ENCODE measurements around the gene UBTF. TPM values are rescaled to one million over a fixed set of nuclear protein-coding genes. Genes with fewer than 3 reads are reported as not detected.

The UBTF gene
- total RNA-seq, 1 donor = 49.6 TPM

- peaks cover 11% of the 10 kb centered on the region for H3K79me2 ChIP-seq (ENCODE audit: insufficient read depth, low read length)
- peak; percentile 80 for DNase-seq (ENCODE audit: insufficient read length, low spot score, missing footprints)
- H3K4me3 ChIP-seq (ENCODE audit: insufficient read depth, low read length) = no peak overlapping the region
- no peak overlapping the region for H3K4me2 ChIP-seq (ENCODE audit: insufficient read depth, low read length)
- no peak for TF ChIP-seq CTCF (IDR thresholded peaks at IDR 0.05; ENCODE audit: extremely low read depth, low read depth, low read length)
- H2AFZ ChIP-seq (ENCODE audit: low read length) = no peak overlapping the region
- no peaks in the 10 kb centered on the region for H3K27me3 ChIP-seq (ENCODE audit: insufficient read depth, low read length)
- peaks cover 32% of the 10 kb centered on the region for H4K20me1 ChIP-seq (ENCODE audit: insufficient read depth, low read length)
- peaks cover 11% of the 10 kb centered on the region for H3K4me1 ChIP-seq (ENCODE audit: insufficient read depth, low read length)
- H3K9me3 ChIP-seq (ENCODE audit: low read depth, low read length) = no peaks in the 10 kb centered on the region
- H3K36me3 ChIP-seq (ENCODE audit: insufficient read depth, low read length) = peaks cover 80% of the 10 kb centered on the region
- H3K27ac ChIP-seq (ENCODE audit: low read depth, low read length) = no peak overlapping the region
These were observed 7.9 kb downstream of the UBTF start for GRCh38 chr17:44211281-44212265.

- H3K4me3 ChIP-seq (ENCODE audit: insufficient read depth, low read length) = no peak overlapping the region
- H3K79me2 ChIP-seq (ENCODE audit: insufficient read depth, low read length) = peaks cover 1% of the 10 kb centered on the region
- H3K27me3 ChIP-seq (ENCODE audit: insufficient read depth, low read length) = no peaks in the 10 kb centered on the region
- H3K4me1 ChIP-seq (ENCODE audit: insufficient read depth, low read length) = peaks cover 11% of the 10 kb centered on the region
- peak overlapping the region; percentile 54 for H3K4me2 ChIP-seq (ENCODE audit: insufficient read depth, low read length)
- peak overlapping the region; percentile 10 for H3K27ac ChIP-seq (ENCODE audit: low read depth, low read length)
- DNase-seq (ENCODE audit: insufficient read length, low spot score, missing footprints) = peak; percentile 100
- H3K36me3 ChIP-seq (ENCODE audit: insufficient read depth, low read length) = peaks cover 70% of the 10 kb centered on the region
- H4K20me1 ChIP-seq (ENCODE audit: insufficient read depth, low read length) = peaks cover 26% of the 10 kb centered on the region
- TF ChIP-seq CTCF (IDR thresholded peaks at IDR 0.05; ENCODE audit: extremely low read depth, low read depth, low read length) = peak; percentile 89
- no peak overlapping the region for H2AFZ ChIP-seq (ENCODE audit: low read length)
- no peaks in the 10 kb centered on the region for H3K9me3 ChIP-seq (ENCODE audit: low read depth, low read length)
These were observed 8.9 kb downstream of the UBTF start for GRCh38 chr17:44210342-44211192.

- H3K36me3 ChIP-seq (ENCODE audit: insufficient read depth, low read length) = peaks cover 63% of the 10 kb centered on the region
- peak overlapping the region; percentile 54 for H3K4me2 ChIP-seq (ENCODE audit: insufficient read depth, low read length)
- peak overlapping the region; percentile 10 for H3K27ac ChIP-seq (ENCODE audit: low read depth, low read length)
- no peak for TF ChIP-seq CTCF (IDR thresholded peaks at IDR 0.05; ENCODE audit: extremely low read depth, low read depth, low read length)
- H3K27me3 ChIP-seq (ENCODE audit: insufficient read depth, low read length) = no peaks in the 10 kb centered on the region
- no peaks in the 10 kb centered on the region for H3K79me2 ChIP-seq (ENCODE audit: insufficient read depth, low read length)
- H3K4me3 ChIP-seq (ENCODE audit: insufficient read depth, low read length) = no peak overlapping the region
- H3K9me3 ChIP-seq (ENCODE audit: low read depth, low read length) = no peaks in the 10 kb centered on the region
- peak; percentile 58 for DNase-seq (ENCODE audit: insufficient read length, low spot score, missing footprints)
- H4K20me1 ChIP-seq (ENCODE audit: insufficient read depth, low read length) = peaks cover 21% of the 10 kb centered on the region
- H2AFZ ChIP-seq (ENCODE audit: low read length) = no peak overlapping the region
- H3K4me1 ChIP-seq (ENCODE audit: insufficient read depth, low read length) = peaks cover 11% of the 10 kb centered on the region
These were observed 9.6 kb downstream of the UBTF start for GRCh38 chr17:44209786-44210341.
